Ovary (tissue), 9 donors: ENCODE data around the gene LRRC10B. TPM values are rescaled to one million over a fixed set of nuclear protein-coding genes. Genes with fewer than 3 reads are reported as not detected.

Experiments used
- DNase-seq, 5 donors: peaks; one replicate each; pipeline ENCODE4 v3.0.0-alpha.2; 2019 to 2020
- H3K27ac ChIP-seq, 2 donors: fragments of 200-600 bp; one replicate each; pipeline versions ENCODE4 v1.5.1 to v1.8.0; 2019 to 2022
- H3K27me3 ChIP-seq: fragments of 200-600 bp; one replicate; pipeline ENCODE4 v1.8.0; 2022
- H3K36me3 ChIP-seq: fragments of 200-600 bp; sonication (generic); one replicate; pipeline ENCODE4 v1.5.1; 2019
- H3K4me1 ChIP-seq: one replicate; pipeline ENCODE4 v1.8.1; 2013; ENCODE audit warnings: mild to moderate bottlenecking, moderate library complexity; ENCODE audit not compliant: insufficient read depth
- H3K4me3 ChIP-seq: fragments of 200-600 bp; sonication (generic); one replicate; pipeline ENCODE4 v1.5.1; 2017
- H3K9me3 ChIP-seq, 2 donors: fragments of 200-600 bp in 1 of 2; sonication (generic) in 1 of 2; one replicate each; pipeline versions ENCODE4 v1.5.1 to v1.8.1; 2013 to 2019; ENCODE audit warnings: mild to moderate bottlenecking in 1 of 2, moderate library complexity in 1 of 2
- EP300 ChIP-seq: sonication (generic); formaldehyde crosslinking; IDR thresholded peaks from one replicate; pipeline ENCODE4 v1.6.1; 2017; ENCODE audit warnings: antibody characterized with exemption
- POLR2A ChIP-seq: fragments of 450-650 bp; IDR thresholded peaks from one replicate; pipeline ENCODE4 v1.6.1; 2017; ENCODE audit warnings: antibody characterized with exemption, mild to moderate bottlenecking, moderate library complexity
- WGBS, 3 donors: extraction: QIAGEN DNeasy Blood & Tissue Kit in 1 of 3; methylation state at CpG; one replicate each; pipeline versions ENCODE4 v1.1.5 to v1.1.7; 2013 to 2017; 5-methylcytosine and 5-hydroxymethylcytosine counted together
- intact Hi-C, 4 donors: fragments of 100-400 bp; cut with DNase I; formaldehyde crosslinking; loops; one replicate each; pipeline versions ENCODE4 v1.11.0 to v1.15.1; 2022 to 2023
- polyA plus RNA-seq, 2 donors: library from polyadenylated mRNA; stranded (reverse); fragments of 200-250 nt in 1 of 2; fragments of 350-450 nt in 1 of 2; fragmentation: Illumina TruSeq in 1 of 2; extraction: RNeasy Lipid Tissue Mini Kit (QIAGEN cat#74804) in 1 of 2; gene quantifications; one replicate each; pipeline ENCODE4 v1.2.3, GENCODE V29; 2013 to 2014
- total RNA-seq, 7 donors: library from RNA; depleted of rRNA in 2 of 7; stranded (reverse); fragments of >200 nt in 2 of 7; fragmentation: NEBNext Ultra II Directional in 3 of 7; extraction: Animal tissue kit (Norgen Biotek cat#: 25700) in 3 of 7; gene quantifications; one replicate each; pipeline versions ENCODE4 v1.1.0 to v1.2.4, GENCODE V29; 2016 to 2023
- TF ChIP-seq, protein P1 (sequence below), 3 donors: fragments of 450-650 bp in 2 of 3; fragments of 200-600 bp in 1 of 3; IDR thresholded peaks; one replicate each; pipeline versions ENCODE4 v1.5.1 to v1.8.0; 2016 to 2022; ENCODE audit warnings: antibody characterized with exemption in 3 of 3, mild to moderate bottlenecking in 1 of 3
- donor health status: DM: no; HTN: no; CAD: no; lungs with moderate emphysema.
- donor health status: DM: no; HTN: no; CAD: no.
- donor health status: Bipolar disorder and iron deficiency.
- donor health status: DM: yes; HTN: yes; CAD: no.
- donor health status: DM: no; HTN: no; CAD: no.
- donor health status: DM: yes; HTN: yes; CAD: no.

The LRRC10B gene
- total and polyA plus RNA-seq, 9 donors: 0.45 to 23.0 (median 1.4) TPM

DNA sequence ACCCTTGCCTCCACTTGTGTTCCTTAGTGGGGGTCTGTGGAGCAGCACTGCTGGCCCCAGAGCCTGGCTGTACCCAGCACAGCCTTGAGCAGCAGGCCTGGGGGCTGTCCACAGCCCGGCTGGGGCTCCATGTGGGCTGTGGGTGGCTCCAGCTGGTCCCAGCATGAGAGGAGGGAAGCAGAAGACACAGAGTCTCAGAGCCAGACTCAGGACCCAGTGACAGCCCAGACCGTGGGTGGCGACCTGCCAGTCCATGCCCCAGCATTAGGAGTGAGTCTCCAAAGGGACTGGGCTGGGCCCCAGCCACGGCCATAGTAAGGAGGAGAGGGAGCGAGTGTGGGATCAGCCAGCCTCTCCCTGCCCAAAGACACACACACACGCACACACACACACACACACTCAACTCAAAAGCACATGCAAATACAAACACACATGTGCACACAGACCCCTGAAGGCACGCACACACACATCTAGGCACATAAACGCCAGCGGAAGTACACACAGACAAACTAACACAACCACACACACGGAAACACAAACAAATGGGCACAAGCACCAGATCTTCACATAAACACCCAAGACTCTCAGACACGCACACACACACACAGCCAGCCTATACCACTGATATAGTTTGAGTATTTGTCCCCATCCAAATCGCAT is 16.7 kb upstream of the LRRC10B start:
- Histone ChIP-seq H3K4me1 (peaks cover 18% of the 10 kb centered on the region), H3K27me3 (no peaks in the 10 kb centered on the region), H3K27ac (no peak overlapping the region), H3K4me3 (no peak overlapping the region), H3K9me3 (no peaks in the 10 kb centered on the region), H3K36me3 (no peaks in the 10 kb centered on the region)
- no peak for DNase-seq
- intact Hi-C loops: no loop called here
- TF ChIP-seq POLR2A (no peak), EP300 (no peak)
- TF ChIP-seq, protein P1, sequence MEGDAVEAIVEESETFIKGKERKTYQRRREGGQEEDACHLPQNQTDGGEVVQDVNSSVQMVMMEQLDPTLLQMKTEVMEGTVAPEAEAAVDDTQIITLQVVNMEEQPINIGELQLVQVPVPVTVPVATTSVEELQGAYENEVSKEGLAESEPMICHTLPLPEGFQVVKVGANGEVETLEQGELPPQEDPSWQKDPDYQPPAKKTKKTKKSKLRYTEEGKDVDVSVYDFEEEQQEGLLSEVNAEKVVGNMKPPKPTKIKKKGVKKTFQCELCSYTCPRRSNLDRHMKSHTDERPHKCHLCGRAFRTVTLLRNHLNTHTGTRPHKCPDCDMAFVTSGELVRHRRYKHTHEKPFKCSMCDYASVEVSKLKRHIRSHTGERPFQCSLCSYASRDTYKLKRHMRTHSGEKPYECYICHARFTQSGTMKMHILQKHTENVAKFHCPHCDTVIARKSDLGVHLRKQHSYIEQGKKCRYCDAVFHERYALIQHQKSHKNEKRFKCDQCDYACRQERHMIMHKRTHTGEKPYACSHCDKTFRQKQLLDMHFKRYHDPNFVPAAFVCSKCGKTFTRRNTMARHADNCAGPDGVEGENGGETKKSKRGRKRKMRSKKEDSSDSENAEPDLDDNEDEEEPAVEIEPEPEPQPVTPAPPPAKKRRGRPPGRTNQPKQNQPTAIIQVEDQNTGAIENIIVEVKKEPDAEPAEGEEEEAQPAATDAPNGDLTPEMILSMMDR (IDR thresholded peaks at IDR 0.05): no peak
- 83 to 86% (median 83%) methylated on average over 12 of the region's 12 CpGs for WGBS, 3 donors

DNA sequence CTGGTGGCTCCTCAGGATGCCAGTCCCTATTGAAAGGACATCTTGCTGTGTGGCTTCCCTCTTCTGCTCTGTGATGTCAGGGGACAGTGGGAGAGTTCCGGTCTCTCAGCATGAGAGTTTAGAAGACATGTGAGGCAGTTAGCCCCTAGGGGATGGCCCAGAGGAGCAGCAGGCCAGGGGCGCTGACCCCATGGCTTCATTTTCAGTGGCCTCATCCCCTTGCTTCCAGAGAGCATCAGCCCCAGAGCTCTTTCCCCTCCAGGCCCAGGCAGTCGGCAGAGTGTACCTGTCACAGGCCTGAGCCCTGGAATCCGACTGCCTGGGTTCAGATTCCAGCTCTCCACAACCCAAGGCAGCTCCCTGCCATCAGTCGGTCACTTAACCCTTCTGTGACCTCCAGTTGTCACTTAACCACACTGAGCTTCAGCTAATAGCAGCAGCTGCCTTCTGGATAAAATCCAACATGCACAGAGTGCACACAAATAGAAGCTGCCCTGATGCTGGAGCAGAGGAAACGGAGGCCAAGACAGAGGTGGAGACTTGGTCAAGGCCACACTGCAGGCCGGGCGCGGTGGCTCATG is 14.1 kb upstream of the LRRC10B start:
- Histone ChIP-seq H3K27ac (no peak overlapping the region), H3K9me3 (no peaks in the 10 kb centered on the region), H3K27me3 (no peaks in the 10 kb centered on the region), H3K4me1 (peaks cover 10% of the 10 kb centered on the region), H3K4me3 (no peak overlapping the region), H3K36me3 (no peaks in the 10 kb centered on the region)
- 30 to 39% (median 31%) methylated on average over 9 of the region's 9 CpGs for WGBS, 3 donors
- TF ChIP-seq EP300 (no peak), POLR2A (no peak)
- TF ChIP-seq, protein P1 (IDR thresholded peaks at IDR 0.05): no peak
- no peak for DNase-seq
- intact Hi-C loops: no loop called here

DNA sequence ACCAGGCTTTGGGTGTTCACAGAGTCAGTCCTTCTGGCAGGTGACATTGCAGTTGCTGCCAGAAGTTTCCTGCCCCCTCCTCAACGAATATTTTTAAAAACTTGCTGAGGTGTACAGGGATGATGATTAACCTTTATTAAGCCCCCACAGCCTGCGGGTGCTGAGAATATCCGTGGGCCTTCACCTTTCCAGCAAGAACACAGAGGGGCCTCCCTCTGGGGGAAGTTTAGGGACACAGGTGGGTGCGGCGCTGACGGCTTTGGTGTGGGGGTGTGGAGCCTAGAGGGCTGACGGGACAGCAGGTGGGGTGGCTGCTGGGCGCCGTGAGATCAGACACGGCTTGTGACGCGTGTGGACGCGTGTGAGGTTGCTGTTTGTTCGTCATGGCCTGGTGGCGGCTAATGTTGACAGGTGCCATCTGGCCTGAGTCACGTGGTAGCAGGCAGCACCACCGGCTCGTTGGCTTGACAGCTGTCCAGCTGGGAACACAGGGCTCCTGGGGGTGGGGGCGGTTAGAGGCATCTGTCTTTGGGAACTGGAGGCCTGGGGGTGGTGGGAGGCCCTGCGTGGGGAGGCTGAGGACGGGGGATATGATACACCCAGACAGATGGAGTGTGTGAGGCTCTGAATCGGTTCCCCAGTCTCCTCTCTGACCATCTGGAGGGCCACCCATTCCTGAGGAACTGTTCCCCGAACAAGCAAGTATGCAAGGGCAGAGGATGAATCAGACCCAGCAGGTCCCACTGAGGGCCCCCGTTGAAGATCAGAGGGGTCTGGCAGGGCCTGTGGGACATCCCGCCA is 12.5 kb upstream of the LRRC10B start:
- no peak for TF ChIP-seq POLR2A
- TF ChIP-seq, protein P1 (IDR thresholded peaks at IDR 0.05): no peak
- TF ChIP-seq EP300: no peak
- H3K27me3 ChIP-seq: no peaks in the 10 kb centered on the region
- DNase-seq: no peak
- 41 to 60% (median 57%) methylated on average over 24 to 26 of the region's 26 CpGs for WGBS, 3 donors
- H3K36me3 ChIP-seq: no peaks in the 10 kb centered on the region
- intact Hi-C loops: no loop called here
- H3K4me3 ChIP-seq: no peak overlapping the region
- no peaks in the 10 kb centered on the region for H3K4me1 ChIP-seq
- H3K27ac ChIP-seq: no peak overlapping the region
- no peaks in the 10 kb centered on the region for H3K9me3 ChIP-seq

DNA sequence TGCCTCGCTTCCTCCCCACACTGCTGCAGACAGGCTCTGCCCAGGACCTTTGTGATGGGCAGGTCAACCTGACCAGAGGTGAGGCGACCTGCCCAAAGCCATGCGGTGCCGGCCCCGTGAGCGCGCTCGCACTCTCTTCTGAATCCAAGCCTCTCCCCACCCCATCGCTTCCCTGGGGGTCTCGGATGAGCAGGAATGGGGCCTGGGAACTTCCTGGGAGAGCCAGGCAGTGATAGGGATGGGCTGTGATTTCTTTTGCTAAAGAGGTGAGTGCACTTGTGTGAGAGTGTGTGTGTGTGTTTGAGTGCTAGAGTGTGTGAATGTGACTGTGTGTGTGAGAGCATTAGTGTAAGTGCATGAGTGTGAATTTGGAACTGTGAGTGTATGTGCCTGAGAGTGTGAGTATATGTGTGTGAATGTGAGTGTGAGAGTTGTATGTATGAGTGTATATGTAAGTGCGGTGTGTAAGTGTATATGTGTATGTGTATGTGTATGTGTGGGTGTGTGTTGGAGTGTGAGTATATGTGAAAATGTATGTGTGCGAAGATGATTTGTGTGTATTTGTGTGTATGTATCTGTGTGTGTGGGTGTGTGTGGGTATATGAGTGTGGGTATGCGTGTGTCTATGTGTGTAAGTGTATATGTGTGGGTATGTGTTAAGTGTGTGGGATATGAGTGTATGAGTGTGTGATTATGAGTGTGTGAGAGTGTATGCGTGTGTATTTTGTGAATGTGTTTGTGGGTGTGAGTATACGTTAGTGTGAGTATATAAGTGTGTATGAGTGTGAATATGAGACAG is 11.7 kb upstream of the LRRC10B start:
- 85 to 95% (median 94%) methylated on average over 14 to 15 of the region's 15 CpGs for WGBS, 3 donors
- no peaks in the 10 kb centered on the region for H3K27me3 ChIP-seq
- no peak for DNase-seq

More for the DNA sequence above, 11.7 kb upstream of the LRRC10B start:
- no peaks in the 10 kb centered on the region for H3K4me1 ChIP-seq
- no peak for TF ChIP-seq POLR2A
- TF ChIP-seq, protein P1 (IDR thresholded peaks at IDR 0.05): no peak
- H3K9me3 ChIP-seq: no peaks in the 10 kb centered on the region
- intact Hi-C loops: no loop called here
- no peak overlapping the region for H3K27ac ChIP-seq
- no peak overlapping the region for H3K4me3 ChIP-seq
- H3K36me3 ChIP-seq: no peaks in the 10 kb centered on the region
